Kidney glomerular epithelial cell (primary cell): ENCODE results near the gene SNX11.

Experiments used
- DNase-seq: peaks from one replicate; lab custom pipeline; 2025; lab: John Stamatoyannopoulos, UW

SNX11 gene

DNA sequence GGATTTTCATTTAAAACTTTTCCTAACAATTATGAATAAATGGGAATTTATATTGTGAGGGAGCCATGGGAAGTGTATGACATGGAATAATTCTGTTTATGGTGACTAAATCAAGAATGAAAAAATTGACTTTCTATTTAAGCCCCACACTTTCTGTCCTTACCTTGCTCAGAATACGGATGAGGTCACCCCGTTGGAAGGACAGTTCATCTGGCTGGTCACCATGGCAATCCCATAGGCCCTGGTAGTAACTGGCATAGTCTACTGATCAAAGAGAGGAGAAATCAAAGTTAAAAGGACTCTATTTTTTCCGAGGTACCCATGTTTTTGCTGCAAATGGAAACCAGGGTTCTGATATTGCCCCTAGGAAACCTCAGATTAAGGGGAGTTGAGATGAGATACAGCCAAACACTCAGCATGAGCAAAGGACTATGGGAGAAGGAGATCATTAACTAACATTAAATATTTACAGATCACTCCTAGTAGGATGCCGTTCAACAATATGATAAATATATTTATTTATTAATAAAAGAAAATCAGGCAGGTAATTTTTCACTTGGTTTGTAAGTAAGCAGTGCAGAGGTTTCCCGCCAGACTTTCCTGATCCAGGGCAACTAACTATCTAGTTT lies 54.9 kb downstream of the SNX11 start:
- DNase-seq = no peak

DNA sequence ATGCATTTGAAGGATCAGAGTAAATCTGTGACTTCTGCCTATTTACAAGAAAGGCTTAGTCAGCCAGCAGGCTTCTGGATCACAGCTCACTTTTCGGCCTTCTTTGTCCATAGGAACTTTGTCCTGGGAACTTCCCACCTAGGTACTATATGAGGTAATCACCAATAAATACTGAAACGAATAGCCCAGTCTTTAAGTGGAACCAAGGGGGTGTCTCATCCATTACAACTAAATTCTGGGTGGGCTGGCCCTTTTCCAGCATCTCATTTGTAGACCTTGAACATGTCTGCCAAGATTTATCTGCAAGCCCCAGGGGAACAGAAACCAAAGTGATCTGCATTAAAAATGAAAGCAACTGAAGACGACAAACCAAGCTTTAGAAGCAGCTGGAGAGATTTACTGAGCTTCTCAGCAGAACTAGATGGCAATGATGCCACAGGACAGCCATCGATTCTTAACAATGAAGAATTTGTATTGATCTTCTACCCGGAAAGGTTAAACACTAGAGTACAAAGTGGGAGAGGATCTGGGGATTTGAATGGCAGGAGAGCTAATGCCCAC lies 55.5 kb downstream of the SNX11 start:
- no peak for DNase-seq

DNA sequence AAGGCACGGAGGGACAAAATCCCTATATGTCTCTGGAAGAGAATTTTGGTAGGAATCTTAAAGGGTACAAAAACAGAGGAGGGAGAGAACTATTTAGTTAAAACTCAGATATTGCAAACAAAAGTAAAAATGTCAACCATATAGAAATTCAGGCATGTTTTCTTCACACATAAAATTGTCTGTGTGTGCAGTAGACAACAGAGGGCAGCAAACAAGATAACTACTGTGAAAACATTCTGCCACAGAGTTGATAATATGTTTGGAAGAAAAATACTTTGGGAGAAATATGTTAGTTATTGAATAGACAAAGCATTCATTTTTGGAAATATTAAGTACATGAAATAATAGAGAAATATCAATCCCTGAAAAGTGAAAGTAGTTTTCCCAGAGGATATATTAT lies 56.2 kb downstream of the SNX11 start:
- no peak for DNase-seq

DNA sequence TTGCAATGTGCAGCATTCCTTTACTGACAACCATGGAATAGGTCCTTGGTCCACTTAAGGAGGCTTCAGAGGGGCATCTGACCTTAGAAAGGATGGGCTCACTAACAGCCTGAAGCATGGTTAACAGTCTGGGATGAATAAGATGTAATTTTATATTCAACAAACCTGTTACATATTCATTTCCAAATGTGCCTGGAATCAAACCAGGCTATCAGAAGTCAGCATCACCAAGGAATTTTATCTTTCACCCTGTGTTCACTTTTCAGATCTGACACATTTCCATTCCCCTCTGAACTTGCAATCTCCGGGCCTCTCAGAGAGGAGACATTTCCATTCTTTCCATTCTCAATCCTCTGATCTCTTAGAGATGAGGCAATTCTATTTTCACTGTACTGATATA lies 62.4 kb downstream of the SNX11 start:
- DNase-seq = no peak
